Activated T-helper 1 cell treated with anti-CD3 and anti-CD28 coated beads, Interleukin-2, amount 50 U/mL, for 16 hours (primary cell): ENCODE data around the gene LAMA2.
"Not testable (repeated sequence)": the region's sequence is repeated elsewhere in the genome, so short reads cannot be mapped to it uniquely, and the experiment has no call there.

Experiments used
- DNase-seq, 2 donors: peaks; one replicate each; pipeline ENCODE4 v3.0.0-alpha.2; 2020; ENCODE audit warnings: low read depth in 1 of 2, low spot score in 1 of 2

LAMA2 gene

GRCh38 chr6:129007701-129008373, 124.9 kb downstream of the LAMA2 start:
- no peak for DNase-seq

GRCh38 chr6:129008591-129008990, 125.7 kb downstream of the LAMA2 start:
- DNase-seq: no peak

DNA sequence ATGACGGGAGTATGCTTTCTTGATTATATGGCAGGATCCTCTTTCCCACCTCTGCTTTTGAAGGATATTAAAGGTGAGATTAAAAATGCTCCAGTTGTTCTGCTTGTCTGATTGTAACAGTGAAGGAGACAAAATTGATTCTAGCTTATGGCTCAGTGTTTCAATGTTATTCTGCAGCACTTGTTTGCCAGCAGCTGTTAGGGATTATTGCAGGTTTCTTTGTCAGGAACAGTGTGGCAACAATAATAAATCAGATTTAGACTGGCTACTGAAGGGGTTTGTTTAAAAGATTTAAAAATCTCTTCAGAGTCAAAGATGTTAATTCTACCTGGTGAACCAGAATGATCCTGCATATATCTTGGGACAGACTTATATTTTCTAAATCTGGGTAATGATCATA, 126.9 kb downstream of the LAMA2 start:
- DNase-seq: no peak

- DNase-seq: no peak
These were observed 131.4 kb downstream of the LAMA2 start for GRCh38 chr6:129014302-129014701.

GRCh38 chr6:129015721-129016120, 132.8 kb downstream of the LAMA2 start:
- no peak for DNase-seq

DNA sequence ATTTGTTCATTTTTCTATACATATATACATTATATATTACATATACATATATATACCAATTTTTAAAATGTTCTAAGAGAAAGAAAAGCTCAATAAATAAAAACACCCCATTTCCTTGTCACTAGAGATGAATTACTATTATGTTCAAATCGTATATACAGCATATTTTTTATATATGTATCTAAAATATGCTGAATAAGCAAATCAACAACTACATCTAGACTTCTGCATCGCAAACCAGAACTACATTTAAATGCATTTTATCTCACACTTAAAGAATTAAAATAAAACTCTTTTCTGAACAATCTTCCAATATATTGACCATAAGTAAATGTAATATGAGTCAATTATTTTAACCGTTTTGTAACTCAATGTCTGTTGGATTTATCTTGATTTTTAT, 133.9 kb downstream of the LAMA2 start:
- no peak for DNase-seq

GRCh38 chr6:129022011-129022553, 139.1 kb downstream of the LAMA2 start:
- no peak for DNase-seq

DNA sequence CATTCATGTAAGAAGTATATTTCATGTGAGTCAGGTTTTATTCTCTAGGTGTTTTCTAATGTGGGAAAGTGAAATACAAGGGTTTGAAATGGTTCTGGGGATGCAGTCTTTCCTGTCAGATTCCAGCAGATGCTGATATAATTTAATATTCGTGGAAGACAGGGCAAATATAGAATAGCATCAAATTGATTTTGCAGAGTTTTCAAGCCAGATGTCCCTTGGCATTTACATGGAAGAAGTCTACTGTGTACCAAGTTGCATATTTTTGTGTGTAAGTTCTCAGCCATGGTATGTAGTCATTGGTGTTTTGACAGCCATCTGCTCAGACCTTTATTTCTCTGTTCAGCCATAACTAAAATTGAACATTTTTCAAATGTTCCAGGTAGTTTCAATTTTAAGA, 143.7 kb downstream of the LAMA2 start:
- no peak for DNase-seq

GRCh38 chr6:129029778-129030177, 146.8 kb downstream of the LAMA2 start:
- DNase-seq: no peak

- DNase-seq: no peak
These were observed 147.3 kb downstream of the LAMA2 start for GRCh38 chr6:129030215-129030614.

GRCh38 chr6:129031051-129031599, 148.2 kb downstream of the LAMA2 start:
- no peak for DNase-seq

GRCh38 chr6:129032602-129033001, 149.7 kb downstream of the LAMA2 start:
- no peak for DNase-seq

GRCh38 chr6:129033180-129033579, 150.2 kb downstream of the LAMA2 start:
- no peak for DNase-seq

DNA sequence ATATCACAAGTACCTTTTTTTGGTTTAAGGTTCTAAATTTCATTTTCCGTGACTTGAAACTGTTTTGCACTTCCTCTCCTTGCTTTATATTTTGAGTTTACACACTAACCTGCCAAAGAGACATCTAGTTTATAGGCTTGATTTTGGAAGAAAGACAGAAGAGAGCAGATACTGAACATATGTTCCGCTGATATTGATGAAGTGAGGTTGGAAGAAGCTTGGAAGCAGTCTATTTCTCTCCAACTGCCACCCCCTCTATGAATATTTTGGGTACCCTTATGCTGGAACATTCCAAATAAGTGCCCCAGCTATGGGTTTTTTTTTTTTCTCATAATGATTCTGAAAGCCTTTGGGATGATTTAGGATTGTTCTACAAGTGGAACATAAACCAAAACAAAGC, 150.6 kb downstream of the LAMA2 start:
- DNase-seq: no peak

GRCh38 chr6:129041563-129041962, 158.6 kb downstream of the LAMA2 start:
- DNase-seq: no peak

GRCh38 chr6:129046526-129046925, 163.6 kb downstream of the LAMA2 start:
- DNase-seq: no peak

DNA sequence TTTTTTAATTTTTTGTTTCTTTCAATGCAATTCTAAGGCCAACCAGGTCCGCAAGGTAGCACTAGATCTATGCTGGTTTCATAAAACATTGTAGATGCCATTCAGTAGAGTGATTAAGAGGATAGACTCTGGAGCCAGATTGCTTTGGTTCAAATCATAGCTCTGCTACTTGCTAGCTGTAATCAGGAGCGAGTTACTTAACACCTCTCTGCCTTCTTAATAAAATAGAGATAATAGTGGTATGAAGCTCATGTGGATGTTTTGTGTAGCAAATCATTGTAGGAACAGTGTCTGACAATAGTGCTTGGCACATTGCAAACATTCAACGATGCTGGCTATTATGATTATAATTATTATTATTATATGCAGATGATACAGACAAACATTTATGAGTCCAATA, 164.9 kb downstream of the LAMA2 start:
- DNase-seq: no peak

DNA sequence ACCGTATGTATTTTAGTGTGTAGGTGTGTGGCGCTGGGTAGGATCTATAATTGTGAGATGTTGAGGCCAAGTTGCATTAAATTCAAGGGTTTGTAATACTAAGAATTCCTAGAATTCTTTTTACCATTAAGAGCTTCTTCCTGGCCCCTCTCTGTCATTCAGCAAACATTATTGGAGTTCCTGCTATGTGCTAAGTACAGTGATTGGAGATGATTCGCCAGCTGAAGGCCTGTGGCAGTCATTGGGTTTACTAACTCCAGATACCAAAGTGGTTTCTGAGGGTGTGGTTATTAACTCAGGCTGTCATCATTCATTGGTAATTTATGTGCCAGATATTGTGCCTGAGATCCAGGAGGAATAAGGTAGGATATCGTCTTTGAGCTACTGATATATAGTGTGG, 167.1 kb downstream of the LAMA2 start:
- no peak for DNase-seq

GRCh38 chr6:129053143-129053542, 170.2 kb downstream of the LAMA2 start:
- DNase-seq: not testable (repeated sequence)

- no peak for DNase-seq
These were observed 172.9 kb downstream of the LAMA2 start for GRCh38 chr6:129055796-129056195.

DNA sequence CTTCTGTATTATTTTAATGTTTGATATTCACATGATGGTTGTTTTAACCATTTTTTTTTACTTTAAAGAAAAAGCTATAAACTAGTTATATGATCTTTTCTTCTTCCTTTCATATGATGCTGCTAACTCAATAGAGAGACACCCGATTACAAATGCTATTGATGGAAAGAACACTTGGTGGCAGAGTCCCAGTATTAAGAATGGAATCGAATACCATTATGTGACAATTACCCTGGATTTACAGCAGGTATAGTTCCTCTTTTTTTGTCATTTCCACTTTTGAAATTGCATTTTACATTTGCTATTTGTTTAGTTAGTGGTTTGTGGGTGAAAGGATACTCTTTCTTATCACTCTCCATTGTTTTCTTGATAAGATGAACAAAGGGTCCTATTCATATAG, 176.7 kb downstream of the LAMA2 start:
- no peak for DNase-seq

DNA sequence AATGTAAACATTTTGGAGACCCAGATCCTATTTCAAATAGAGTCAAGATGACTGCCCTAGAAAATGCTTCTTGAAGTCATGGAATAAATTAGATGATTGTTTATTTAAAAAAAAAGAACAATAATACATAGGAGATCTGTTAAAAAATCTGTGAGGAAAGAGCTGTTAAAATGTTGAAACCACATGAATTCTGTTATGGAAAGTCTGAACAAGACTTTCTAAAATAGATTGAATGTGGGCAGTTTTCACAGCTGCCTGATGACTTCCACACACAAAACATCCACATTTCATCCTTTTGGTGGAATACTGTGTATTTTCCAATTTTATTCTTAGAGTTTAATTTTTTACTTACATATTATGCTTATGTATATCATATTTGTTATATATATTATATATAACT, 186.1 kb downstream of the LAMA2 start:
- no peak for DNase-seq

DNA sequence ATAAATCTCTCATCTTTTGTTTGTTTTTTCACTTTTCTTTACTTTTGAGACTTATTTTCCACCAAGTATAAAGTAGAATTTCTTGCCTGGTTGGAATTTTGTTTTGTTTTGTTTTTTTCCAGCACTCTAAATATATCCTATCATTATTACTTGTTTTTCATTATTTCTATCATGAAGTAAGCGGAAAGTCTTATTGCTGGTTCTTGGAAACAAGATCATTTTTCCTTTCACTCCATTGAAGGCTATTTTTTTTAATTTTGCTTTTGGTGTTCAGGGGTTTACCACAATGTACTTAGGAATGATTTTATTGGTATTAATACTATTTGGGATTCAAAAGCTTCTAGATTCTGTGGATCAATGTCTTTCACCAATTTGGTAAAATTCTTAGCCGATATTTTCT, 190.1 kb downstream of the LAMA2 start:
- no peak for DNase-seq
